Esophagus squamous epithelium (tissue), 4 donors: ENCODE data around the gene GATA5.

Source experiments
- CTCF ChIP-seq, 6 experiments: fragments of 450-650 bp in 4 of 6; fragments of 200-600 bp in 2 of 6; sonication (generic) in 2 of 6; IDR thresholded peaks; one replicate each; pipeline ENCODE4 v1.5.1; 2016 to 2019; ENCODE audit warnings: antibody characterized with exemption in 6 of 6, mild to moderate bottlenecking in 4 of 6, moderate library complexity in 4 of 6
- POLR2A ChIP-seq, 4 donors: fragments of 450-650 bp; IDR thresholded peaks; one replicate each; pipeline ENCODE4 v1.6.1; 2017; ENCODE audit warnings: antibody characterized with exemption in 4 of 4, mild to moderate bottlenecking in 4 of 4, moderate library complexity in 3 of 4

- TF ChIP-seq CTCF (IDR thresholded peaks at IDR 0.05) (no peak), POLR2A (IDR thresholded peaks at IDR 0.05) (no peak)
Observed at GRCh38 chr20:62420846-62421715, 54.7 kb downstream of the GATA5 start.
